Fibroblast of villous mesenchyme (primary cell): Measurements from ENCODE around the gene SAAL1. TPM values are rescaled to one million over a fixed set of nuclear protein-coding genes. Genes with fewer than 3 reads are reported as not detected.

Experiments used
- DNase-seq: peaks from one replicate; pipeline ENCODE4 v3.0.0-alpha.2; 2010; ENCODE audit warnings: low read depth
- H3K4me3 ChIP-seq: 2 replicates; pipeline ENCODE4 v1.5.1; 2011; ENCODE audit warnings: low read depth, mild to moderate bottlenecking, low read length
- CTCF ChIP-seq: IDR thresholded peaks from 2 replicates; pipeline ENCODE4 v1.5.1; 2012; ENCODE audit warnings: low read depth, mild to moderate bottlenecking, low read length; ENCODE audit not compliant: insufficient read depth
- small RNA-seq: library from RNA; depleted of rRNA; stranded (forward); fragments of <200 nt; gene quantifications from one replicate; pipeline ENCODE3, GENCODE V24; 2012
- total RNA-seq: library from RNA; depleted of rRNA; stranded (reverse); fragments of >200 nt; gene quantifications from 2 replicates; pipeline ENCODE4 v1.2.3, GENCODE V29; 2012

SAAL1 gene
- total RNA-seq, 1 donor: 18.1 TPM

DNA sequence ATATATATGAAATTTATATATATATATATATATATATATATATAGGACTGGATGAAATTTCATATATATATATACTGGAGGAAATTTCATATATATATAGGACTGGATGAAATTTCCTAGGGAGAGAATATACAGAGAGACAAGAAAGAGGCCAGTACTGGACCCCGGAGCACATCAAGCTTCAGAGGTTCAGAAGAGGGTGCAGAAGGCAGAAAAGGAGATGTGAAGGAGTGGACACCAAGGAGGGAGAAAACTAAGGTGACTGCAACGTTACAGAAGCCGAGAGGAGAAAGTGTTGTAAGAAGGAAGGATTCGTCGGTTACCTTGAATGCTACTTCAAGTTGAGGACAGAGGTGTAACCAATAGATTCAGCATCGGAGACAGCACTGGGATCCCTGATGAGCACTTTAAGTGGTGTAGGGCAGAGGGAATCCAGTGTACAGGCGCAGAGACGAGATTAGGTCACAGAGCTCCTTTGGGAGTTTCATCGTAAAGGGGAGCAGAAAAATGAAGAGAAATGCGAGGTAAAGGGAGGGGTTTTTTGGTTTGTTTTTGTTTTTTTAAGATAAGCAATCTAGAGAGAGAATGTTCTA is 51.3 kb downstream of the SAAL1 start:
- H3K4me3 ChIP-seq: no peak overlapping the region
- DNase-seq: no peak
- no peak for TF ChIP-seq CTCF

- no peak for DNase-seq
- H3K4me3 ChIP-seq: no peak overlapping the region
- TF ChIP-seq CTCF: no peak
These were observed 55.0 kb downstream of the SAAL1 start for GRCh38 chr11:18050848-18051247.

GRCh38 chr11:18046116-18046777 is 59.6 kb downstream of the SAAL1 start, which contains the start of gene TPH1:
TSS of gene TPH1 (minus strand) at chr11:18046269. CDS start at chr11:18040762, 5,507 bp downstream.
- no peak for TF ChIP-seq CTCF
- no peak within 1 kb of the TSS for H3K4me3 ChIP-seq
- DNase-seq: peak; percentile 12

- no peak overlapping the region for H3K4me3 ChIP-seq
- DNase-seq: no peak
- TF ChIP-seq CTCF: no peak
These were observed 69.4 kb downstream of the SAAL1 start for GRCh38 chr11:18036456-18036855.

Small RNAs within 50 kb of the gene (small RNA-seq; reads per million reads assigned to genes)
- not detected for gene HIGD1AP5

Other genes with a start within 250 kb of the SAAL1 start
- gene SERGEF, start 93.0 kb downstream of the SAAL1 start, total RNA-seq: 21.2 and 25.4 TPM in 2 replicates
- under 0.01 TPM in 2 replicates for gene TPH1, start 59.8 kb downstream of the SAAL1 start, total RNA-seq
- gene MRGPRX3, start 26.5 kb upstream of the SAAL1 start, total RNA-seq: not detected in 2 replicates
- not detected in 2 replicates for gene MRGPRX4, start 66.8 kb upstream of the SAAL1 start, total RNA-seq
- gene SAA4, start 130.7 kb upstream of the SAAL1 start, total RNA-seq: not detected in 2 replicates
- gene SAA2, start 142.6 kb upstream of the SAAL1 start, total RNA-seq: 0.43 TPM in 1 of 2 replicates, not detected in the other
- 0.43 TPM in 1 of 2 replicates, not detected in the other for gene SAA1, start 160.2 kb upstream of the SAAL1 start, total RNA-seq
- 39.6 and 70.8 TPM in 2 replicates for gene HPS5, start 216.1 kb upstream of the SAAL1 start, total RNA-seq
- gene GTF2H1, start 216.5 kb upstream of the SAAL1 start, total RNA-seq: 92.0 and 101 TPM in 2 replicates